GM21447 (cell line): ENCODE data around the gene MKNK2.
"Not testable (repeated sequence)": the region's sequence is repeated elsewhere in the genome, so short reads cannot be mapped to it uniquely, and the experiment has no call there.

Experiments used
- ATAC-seq: cut with Tn5 transposase; IDR thresholded peaks from one replicate; pipeline ENCODE4 v1.9.1; 2021; ENCODE audit not compliant: unreplicated experiment

MKNK2 gene

DNA sequence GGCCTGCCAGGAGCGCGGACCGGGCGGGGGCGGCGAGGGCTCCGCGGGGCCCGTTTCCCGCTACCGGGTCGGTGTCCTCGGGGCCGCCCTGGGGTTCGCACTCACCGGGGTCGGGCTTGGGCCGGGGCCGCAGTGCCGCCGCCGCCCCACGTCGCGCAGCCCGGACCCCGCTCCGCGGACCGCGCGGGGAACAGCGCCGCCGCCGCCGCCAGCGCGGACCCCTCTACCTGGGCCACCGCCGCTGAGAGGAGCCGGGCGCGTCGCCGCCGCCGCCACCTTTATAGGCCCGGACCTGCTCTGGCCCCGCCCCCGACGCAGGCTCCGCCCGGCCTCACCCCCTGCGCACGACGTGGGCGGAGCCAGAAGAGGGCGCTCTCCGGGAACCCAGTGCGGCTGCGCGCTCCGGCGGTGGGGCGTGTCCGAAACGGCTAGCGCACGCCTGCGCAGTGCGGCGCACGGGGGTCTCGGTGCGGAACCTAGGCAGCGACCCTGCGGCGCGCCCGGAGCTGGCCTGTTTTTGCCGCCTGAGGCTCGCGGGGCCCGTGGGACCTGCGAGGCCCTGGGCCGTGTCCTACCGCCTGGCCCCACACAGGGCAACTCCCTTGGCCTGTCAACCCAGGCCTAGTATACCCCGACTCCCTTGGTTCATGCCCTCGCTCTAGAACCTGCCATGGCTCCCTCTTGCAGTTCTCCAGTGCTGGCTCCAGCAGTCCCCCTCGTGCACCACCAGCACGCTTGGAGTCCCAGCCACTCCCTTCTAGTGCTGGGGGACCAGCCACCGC is at the start of gene MKNK2:
TSS of gene MKNK2 (minus strand) at position 254 of the 782 bp plus-strand sequence. CDS start 393 bp downstream, outside the sequence.
- ATAC-seq: peak; percentile 28

GRCh38 chr19:2100719-2101061 is 49.6 kb upstream of the MKNK2 start:
- ATAC-seq: no peak

DNA sequence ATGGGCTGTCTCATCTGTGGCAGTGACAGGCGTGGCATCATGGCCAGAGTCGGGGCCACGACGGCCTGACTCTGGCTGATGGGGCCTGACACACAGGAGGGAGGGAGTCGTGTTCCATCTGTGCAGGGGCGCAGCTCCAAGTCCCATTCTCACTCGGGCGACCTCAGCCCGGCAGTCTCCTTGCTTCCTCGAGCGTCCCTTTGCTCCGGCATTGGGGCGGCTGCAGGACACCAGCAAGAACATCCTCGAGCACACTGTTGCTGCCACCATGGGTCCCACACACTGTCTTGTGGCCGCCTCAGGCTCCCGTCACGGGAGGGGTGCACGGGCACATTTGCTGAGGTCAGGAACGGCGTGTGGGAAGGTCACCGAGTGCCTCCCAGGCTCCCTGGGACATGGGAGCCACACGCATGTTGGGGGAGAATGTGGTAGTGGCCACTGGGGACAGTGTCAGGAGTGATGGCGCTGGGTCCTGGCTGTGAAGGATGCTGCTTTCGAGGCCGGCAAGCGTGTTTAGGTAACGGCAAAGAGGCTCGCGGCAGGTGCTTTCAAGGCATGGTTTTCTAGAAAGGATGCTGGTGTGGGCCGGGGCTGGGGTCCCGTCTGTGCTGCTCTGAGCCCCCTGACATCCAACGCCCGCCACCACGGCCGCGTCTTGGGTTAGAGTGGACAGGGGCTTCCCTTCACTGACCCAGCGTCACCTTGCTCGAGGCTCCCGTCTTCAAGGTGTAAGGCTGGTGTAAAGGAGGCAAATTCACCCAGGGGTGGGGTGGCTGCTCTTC is 49.1 kb upstream of the MKNK2 start:
- ATAC-seq: no peak

GRCh38 chr19:2099054-2099501 is 48.0 kb upstream of the MKNK2 start:
- no peak for ATAC-seq

GRCh38 chr19:2097886-2098327 is 46.9 kb upstream of the MKNK2 start:
- no peak for ATAC-seq

- ATAC-seq: no peak
Measured at GRCh38 chr19:2097203-2097885, 46.3 kb upstream of the MKNK2 start.

DNA sequence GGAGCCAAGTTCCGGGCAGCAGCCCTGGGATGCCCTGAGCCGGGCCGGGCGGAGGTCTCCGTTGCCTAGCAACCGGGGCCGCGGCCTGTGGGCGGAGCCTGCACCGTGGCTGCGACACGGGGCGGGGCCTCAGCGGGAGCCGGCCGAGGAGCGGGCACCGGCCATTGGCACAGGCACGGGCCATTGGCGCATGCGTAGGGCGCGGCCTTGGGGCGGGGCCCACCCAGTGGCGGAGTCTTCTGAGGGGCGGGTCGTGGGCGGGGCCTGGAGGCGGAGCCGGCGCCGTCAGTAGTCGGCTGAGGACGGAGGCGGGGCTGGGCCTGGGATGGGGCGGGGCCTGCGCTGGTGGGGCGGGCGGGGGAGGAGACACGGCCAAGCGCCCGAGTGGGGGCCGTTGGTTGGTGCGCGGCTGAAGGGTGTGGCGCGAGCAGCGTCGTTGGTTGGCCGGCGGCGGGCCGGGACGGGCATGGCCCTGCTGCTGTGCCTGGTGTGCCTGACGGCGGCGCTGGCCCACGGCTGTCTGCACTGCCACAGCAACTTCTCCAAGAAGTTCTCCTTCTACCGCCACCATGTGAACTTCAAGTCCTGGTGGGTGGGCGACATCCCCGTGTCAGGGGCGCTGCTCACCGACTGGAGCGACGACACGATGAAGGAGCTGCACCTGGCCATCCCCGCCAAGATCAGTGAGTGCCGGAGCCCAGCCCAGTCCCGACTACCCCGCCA is 45.6 kb upstream of the MKNK2 start, which contains the start of gene IZUMO4:
TSS of gene IZUMO4 (plus strand) at position 436 of the 723 bp plus-strand sequence. CDS start at position 467, 31 bp downstream.
- ATAC-seq: peak; percentile 52

DNA sequence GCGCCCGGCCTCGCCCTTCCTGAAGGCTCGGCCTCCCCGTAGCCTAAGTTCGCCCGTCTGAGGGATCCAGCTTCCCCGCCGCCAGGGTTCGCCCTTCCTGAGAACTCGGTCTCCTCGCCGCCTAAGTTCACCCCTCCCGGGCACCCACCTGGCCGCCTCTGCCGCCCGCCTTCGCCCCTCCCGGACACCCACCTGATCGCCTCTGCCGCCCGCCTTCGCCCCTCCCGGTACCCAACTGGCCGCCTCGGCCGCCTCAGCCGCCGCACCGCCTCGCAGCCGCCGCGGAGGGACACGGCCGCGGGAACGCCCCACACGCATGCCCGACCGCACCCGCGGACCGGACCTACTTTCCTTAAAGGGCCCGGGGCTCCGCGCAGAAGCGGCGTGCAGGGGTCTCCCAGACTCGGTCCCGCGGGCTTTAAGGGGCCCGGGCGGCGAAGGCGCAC is 45.0 kb upstream of the MKNK2 start, which contains the start of gene MOB3A:
TSS of gene MOB3A (minus strand) at position 293 of the 446 bp plus-strand sequence. CDS start 17,766 bp downstream, outside the sequence.
- peak; percentile 23 for ATAC-seq

GRCh38 chr19:2091926-2092525 is 41.0 kb upstream of the MKNK2 start:
- not testable (repeated sequence) for ATAC-seq

GRCh38 chr19:2089727-2090053 is 38.6 kb upstream of the MKNK2 start:
- peak; percentile 2 for ATAC-seq

- ATAC-seq: no peak
Measured at GRCh38 chr19:2089001-2089711, 38.1 kb upstream of the MKNK2 start.

- ATAC-seq: no peak
Measured at GRCh38 chr19:2087621-2088100, 36.6 kb upstream of the MKNK2 start.

DNA sequence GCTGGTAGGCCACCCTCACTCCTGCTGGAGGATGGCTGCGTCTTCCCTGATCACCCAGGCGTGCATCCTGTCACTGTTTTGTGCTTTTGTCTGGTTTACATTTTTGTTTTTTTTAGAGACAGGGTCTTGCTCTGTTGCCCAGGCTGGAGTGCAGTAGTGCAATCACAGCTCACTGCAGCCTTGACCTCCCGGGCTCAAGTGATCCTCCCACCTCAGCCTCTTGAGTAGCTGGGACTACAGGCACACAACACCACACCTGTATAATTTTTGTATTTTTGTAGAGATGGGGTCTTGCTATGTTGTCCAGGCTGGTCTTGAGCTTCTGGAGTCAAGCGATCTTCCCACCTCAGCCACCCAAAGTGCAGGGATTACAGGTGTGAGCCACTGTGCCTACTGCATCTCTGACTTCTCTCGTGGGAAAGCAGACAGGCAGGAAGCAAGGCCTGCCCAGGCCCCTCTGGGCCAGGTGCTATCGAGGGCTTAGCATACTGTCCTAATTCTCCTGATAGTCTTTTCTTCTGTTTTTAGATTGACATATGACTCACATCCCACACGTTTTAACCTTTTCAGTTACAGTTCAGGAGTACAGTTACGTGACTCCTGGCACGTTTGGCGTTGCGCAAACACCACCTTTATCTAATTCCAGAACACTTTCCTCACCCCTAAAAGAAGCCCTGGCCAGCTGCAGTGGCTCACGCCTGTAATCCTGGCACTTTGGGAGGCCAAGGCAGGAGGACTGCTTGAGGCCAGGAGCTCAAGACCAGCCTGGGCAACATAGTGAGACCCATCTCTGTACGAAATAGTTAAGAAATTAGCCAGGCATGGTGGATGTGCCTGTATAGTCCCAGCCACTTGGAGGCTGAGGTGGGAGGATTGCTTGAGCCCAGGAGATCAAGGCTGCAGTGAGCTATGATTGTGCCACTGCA is 35.9 kb upstream of the MKNK2 start:
- ATAC-seq: not testable (repeated sequence)

GRCh38 chr19:2084993-2085720 is 34.1 kb upstream of the MKNK2 start:
- peak; percentile 30 for ATAC-seq

DNA sequence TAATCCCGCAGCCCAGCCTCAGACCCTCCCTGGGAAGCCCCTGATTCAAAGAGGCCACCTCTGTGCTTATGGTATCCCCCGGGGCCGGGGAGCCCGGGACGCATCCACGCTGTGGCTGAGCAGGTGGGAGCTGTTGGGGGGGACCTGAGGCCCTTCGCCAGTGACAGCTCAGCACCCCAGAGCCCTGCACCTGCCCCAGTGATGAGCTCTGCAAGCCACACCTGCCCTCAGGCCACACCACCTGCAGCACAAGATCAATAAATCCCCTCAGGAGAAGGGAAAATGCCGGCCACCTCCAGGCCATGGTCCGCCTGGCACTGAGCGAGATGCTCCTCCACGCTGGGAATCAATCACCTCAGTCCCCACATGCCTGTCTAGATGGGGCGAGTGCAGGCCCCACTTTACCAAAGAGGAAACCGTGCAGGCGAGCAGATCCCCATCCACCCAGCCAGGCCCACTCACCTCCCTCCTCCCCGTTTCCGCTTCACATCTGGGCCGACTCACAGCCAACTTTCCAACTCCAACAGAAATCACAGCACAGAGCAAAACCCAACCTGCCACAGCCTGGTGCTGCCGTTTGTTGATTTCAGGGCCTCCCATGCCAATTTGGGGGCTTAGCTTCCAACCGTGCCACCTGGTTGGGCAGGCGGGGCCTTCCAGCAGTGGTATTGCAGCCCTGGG is 32.3 kb upstream of the MKNK2 start:
- no peak for ATAC-seq

GRCh38 chr19:2081873-2082810 is 31.1 kb upstream of the MKNK2 start:
- ATAC-seq: no peak
